ELF-1 (cell line): ENCODE measurements around the gene WDTC1.
"Not testable (repeated sequence)": the region's sequence is repeated elsewhere in the genome, so short reads cannot be mapped to it uniquely, and the experiment has no call there.

ENCODE experiments used
- DNase-seq: peaks from one replicate; pipeline ENCODE4 v3.0.0-alpha.2; 2016; ENCODE audit warnings: low read depth, low spot score

Gene WDTC1, protein sequence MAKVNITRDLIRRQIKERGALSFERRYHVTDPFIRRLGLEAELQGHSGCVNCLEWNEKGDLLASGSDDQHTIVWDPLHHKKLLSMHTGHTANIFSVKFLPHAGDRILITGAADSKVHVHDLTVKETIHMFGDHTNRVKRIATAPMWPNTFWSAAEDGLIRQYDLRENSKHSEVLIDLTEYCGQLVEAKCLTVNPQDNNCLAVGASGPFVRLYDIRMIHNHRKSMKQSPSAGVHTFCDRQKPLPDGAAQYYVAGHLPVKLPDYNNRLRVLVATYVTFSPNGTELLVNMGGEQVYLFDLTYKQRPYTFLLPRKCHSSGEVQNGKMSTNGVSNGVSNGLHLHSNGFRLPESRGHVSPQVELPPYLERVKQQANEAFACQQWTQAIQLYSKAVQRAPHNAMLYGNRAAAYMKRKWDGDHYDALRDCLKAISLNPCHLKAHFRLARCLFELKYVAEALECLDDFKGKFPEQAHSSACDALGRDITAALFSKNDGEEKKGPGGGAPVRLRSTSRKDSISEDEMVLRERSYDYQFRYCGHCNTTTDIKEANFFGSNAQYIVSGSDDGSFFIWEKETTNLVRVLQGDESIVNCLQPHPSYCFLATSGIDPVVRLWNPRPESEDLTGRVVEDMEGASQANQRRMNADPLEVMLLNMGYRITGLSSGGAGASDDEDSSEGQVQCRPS

DNA sequence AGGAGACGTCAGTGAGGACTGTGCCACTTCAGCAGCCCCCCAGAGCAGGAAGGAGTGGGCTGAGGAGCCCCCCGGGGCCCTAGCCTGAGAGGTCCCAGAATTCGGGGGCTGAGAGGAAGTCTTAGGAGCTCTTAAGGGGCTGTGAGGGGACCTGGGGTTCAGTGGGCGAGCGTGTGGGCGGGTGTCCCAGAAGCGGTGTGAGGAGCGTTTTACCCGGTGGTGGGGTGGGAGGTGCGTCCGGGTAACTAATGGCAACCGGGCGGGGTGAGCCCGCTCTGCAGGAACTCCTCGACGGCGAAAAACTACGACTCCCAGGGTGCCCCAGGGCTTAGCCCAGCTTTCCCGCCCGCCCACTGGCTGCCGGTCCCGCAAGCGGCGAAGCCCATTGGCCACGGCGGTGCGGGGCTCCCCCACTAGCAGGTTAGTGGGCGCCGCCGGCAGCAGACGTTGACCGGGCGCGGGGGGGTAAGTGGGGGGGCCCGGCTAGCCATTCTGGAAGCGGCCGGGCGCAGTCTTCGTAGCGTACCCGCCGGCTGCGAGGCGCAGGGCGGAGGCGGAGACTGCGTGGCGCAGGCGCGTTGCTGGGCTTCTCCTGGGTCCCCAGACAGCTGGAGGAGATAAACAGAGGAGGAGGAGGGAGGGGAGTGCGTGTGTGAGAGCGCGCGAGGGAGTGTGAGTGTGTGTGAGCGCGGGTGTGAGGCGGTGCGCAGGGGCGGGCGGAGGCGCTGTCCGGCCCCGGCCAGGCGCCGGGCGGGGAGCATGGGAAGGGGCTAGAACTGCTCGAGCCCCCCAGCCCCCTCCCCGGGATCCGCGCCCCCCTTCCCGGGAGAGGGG lies at the start of gene WDTC1:
TSS of gene WDTC1 (plus strand) at position 584 of the 834 bp plus-strand sequence. CDS start 26,423 bp downstream, outside the sequence.
- peak; percentile 97 for DNase-seq

DNA sequence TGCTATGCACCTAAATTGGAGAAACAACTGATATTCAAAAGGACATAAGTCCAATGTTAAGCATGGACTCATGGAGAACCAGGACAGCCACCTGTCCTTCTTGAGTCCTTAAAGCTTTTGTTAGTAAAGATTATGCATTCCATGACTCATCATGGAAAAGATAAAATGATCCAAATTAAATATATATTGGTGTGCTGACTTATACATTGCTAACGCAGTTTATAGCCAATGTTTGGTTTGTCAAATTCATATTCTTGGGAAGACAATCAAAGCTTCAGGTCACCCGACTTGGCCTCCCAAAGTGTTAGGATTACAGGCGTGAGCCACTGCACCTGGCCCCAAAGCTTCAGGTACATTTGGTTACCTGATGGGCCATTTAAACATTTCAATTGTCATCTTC lies 49.8 kb upstream of the WDTC1 start:
- DNase-seq, result not testable (repeated sequence)

DNA sequence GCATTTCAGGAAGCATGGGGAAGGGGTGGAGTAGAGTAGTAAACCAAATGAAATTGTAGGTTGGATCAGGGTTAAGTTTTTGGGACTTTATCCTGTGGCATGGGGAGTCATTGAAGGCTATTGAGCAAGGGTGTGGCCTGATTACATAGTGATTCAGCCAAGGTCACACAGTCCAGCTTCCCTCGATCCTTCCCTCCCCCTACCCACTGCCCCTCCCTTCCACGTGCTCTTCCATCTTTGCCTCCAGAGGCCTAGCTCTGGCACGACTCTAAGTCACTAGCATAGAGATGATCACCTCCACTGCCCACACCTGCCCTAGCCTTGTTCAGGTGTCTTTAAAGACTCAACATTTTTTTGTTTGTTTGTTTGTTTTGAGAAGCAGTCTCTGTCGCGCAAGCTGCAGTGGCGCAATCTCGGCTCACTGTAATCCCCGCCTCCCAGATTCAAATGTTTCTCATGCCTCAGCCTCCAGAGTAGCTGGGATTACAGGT lies 42.3 kb upstream of the WDTC1 start:
- no peak for DNase-seq

DNA sequence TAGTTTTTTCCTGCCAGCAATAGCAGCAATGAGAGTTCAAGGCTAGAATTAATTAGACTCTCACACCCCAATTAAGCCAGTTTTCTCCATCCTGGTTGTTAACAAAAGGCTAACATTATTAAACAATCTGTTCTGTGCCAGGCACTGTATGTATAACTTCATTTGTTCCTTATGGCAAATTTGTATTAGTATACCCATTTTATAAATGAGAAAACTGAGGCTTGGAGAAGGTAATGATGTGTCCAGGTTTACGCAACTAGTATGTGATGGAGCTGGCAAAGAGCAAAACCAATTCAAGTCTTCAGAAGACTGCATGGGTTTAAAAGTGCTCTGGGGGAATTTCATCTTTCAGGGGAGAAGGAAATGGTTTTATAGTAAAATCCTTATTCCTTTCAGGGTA lies 41.2 kb upstream of the WDTC1 start:
- no peak for DNase-seq

DNA sequence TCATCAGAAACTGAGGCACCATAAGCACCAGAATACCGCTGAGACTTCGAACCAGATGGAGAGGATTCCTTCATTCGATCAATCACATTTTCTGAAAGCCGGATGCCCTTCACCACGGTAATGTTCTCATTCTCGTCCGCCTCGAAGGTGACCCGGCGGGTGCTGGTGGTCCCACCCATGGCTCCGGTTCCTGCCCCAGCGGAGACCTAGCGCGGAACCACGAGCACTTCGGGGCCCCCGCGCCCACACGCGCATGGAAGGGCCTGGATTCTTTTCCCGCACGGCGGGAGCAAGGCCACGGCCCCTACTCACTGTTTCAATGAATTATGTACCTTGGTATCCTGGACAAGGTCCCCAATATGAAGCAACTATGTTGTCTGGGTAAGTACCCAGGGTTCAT lies 33.1 kb upstream of the WDTC1 start:
- DNase-seq, result no peak

DNA sequence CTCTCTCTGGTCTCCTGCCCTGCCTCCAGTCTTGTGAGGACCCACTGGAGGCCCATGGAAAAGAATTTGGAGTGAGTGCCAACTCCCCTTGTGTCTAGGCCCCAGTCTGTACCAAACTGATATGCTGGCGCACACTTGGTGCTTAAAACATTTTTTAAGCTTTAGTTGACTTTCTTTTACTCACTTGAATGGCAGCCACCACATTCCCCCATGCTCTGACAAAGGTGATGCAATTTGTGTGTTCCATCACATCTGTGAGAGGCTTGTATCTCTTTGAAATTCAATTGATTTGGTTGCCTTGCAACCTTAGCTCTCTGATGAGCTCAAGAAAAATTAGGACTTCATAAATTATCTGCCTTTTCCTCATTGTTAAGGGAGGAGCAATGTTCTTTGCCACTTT lies 30.5 kb upstream of the WDTC1 start:
- DNase-seq, result no peak

DNA sequence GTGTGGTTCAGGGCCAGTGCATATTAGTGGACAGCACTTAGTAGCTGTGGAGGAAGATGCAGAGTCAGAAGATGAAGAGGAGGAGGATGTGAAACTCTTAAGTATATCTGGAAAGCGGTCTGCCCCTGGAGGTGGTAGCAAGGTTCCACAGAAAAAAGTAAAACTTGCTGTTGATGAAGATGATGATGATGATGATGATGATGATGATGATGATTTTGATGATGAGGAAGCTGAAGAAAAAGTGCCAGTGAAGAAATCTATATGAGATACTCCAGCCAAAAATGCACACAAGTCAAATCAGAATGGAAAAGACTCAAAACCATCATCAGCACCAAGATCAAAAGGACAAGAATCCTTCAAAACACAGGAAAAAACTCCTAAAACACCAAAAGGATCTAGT lies 27.2 kb upstream of the WDTC1 start:
- not testable (repeated sequence) for DNase-seq

DNA sequence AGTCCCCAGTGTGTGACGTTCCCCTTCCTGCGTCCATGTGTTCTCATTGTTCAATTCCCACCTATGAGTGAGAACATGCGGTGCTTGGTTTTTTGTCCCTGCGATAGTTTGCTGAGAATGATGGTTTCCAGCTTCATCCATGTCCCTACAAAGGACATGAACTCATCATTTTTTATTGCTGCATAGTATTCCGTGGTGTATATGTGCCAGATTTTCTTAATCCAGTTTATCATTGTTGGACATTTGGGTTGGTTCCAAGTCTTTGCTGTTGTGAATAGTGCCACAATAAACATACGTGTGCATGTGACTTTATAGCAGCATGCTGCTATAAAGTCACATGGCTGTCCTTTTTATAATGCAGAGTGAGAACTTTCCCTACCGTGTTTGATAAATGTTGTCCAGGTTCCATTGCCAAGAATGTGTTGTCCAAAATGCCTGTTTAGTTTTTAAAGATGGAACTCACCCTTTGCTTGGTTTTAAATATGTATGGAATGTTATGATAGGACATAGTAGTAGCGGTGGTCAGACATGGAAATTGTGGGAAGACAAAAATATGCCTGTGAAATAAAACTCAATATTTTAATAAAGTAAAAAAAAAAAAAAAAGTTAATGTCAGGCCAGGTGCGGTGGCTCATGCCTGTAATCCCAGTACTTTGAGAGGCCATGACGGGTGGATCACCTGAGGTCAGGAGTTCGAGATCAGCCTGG lies 26.1 kb upstream of the WDTC1 start:
- not testable (repeated sequence) for DNase-seq

DNA sequence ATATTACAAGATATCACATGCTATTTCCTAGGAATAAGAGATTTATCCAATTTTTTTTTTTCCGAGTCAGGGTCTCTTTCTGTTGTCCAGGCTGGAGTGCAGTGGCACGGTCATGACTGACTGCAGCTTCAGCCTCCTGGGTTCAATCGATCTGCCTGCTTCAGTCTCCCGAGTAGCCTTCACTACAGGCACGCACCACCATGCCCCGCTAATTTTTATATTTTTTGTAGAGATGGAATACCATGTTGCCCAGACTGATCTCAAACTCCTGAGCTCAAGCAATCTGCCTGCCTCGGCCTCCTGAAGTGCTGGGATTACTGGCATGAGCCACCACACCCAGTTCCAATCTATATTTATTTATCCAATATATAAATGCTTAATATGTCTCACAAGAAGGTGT lies 18.0 kb upstream of the WDTC1 start:
- no peak for DNase-seq

DNA sequence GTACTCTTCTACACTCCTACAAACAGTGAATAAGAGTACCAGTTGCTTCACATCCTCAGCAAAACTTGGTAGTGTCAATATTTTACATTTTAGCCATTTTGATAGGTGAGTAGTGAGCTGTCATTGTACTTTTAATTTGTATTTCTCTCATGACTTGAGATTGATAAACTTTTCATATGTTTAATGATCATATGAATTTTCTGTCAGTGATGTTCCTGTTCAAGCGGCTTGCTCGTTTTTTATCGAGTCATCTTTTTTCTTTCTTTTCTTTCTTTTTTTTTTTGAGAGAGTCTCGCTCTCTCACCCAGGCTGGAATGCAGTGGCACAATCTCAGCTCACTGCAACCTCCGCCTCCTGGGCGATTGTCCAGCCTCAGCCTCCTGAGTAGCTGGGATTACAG lies 17.0 kb upstream of the WDTC1 start:
- no peak for DNase-seq

DNA sequence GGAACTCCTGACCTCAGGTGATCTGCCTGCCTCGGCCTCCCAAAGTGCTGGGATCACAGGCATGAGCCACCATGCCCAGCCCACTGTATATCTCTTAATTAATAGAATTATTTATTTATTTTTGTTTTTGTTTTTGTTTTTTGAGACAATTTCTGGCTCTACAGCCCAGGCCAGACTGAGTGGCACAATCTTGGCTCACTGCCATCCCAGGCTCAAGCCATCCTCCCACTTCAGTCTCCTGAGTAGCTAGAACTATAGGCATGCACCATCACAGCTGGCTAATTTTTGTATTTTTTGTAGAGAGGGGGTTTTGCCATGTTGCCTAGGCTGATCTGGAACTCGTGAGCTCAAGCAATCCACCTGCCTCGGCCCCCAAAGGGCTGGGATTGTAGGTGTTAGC lies 15.7 kb upstream of the WDTC1 start:
- DNase-seq, result no peak

DNA sequence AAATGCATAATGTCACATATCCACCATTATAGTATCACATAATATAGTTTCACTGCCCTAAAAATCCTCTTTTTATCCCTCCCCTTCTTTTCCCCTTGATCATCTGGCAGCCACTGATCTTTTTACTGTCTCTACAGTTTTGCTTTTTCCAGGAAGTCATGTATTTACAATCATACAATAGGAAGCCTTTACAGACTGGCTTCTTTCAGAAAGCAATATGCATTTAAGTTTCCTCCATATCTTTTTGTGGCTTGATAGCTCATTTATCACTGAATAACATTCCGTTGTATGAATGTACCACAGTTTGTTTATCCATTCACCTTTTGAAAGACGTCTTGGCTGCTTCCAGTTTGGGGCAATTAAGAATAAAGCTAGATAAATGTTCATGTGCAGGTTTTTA lies 14.3 kb upstream of the WDTC1 start:
- DNase-seq, result no peak

DNA sequence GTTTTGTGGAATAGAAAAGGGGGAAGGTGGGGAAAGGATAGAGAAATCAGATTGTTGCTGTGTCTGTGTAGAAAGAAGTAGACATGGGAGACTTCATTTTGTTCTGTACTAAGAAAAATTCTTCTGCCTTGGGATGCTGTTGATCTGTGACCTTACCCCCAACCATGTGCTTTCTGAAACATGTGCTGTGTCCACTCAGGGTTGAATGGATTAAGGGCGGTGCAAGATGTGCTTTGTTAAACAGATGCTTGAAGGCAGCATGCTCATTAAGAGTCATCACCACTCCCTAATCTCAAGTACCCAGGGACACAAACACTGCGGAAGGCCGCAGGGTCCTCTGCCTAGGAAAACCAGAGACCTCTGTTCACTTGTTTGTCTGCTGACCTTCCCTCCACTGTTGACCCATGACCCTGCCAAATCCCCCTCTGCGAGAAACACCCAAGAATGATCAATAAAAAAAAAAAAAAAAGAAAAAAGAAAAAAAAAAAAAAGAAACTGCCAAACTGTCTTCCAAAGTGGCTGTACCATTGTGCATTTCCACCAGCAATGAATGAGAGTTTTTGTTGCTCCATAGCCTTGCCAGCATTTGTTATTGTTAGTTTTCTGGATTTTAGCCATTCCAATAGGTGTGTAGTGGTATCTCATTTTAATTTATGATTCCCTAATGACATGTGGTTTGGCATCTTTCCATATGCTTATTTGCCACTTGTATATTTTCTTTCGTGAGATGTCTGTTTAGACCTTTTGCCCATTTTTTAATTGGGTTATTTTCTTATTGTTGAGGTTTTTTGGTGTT lies 13.5 kb upstream of the WDTC1 start:
- not testable (repeated sequence) for DNase-seq

DNA sequence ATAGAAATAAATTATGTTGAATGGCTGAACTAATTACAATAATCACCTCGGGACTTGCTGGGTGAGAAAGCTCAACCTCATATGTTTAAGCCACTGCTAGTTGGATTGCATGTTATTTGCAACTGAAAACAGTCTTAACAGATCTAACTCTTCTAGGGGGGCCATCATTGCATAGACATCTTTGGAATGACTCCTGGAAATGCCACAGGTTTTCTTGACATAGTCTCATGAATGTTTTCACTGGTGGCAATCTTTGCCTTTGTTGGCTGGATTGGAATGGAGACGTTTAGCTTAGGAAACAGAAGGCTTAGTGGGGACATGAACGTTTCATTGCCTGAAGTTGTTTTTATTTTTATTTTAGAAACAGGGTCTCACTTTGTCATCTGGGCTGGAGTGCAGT lies 8.8 kb upstream of the WDTC1 start:
- DNase-seq, result no peak

DNA sequence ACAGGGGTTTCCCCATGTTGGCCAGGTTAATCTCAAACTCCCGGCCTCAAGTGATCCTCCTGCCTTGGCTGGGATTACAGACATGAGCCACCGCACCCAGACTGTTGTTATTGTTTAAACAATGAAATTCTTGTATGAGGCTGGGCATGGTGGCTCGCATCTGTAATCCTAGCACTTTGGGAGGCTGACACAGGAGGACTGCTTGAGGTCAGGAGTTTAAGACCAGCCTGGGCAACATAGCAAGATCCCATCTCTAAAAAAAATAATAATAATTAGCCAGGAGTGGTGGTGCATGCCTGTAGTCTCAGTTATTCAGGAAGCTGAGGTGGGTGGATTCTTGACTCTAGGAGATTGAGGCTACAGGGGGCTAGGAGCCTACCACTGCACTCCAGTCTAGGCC lies 6.7 kb upstream of the WDTC1 start:
- no peak for DNase-seq

DNA sequence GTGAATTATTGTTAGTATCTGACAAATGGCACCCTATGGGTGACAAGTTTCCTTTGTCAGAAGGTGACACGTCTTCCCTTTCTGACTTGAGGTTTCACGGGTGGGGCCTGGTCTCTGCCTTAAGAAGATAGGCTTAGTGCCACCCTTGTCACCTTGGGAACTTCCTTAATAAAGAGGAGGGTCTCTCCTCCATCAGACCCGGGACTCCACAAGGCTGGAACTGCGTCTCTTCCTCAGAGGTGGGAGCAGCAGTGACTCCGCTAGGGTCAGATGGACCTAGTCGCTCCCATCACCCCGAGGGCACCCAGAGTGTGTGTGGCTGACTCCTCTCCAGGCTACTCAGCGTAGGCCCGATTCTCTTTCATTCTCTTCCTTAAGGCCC lies 774 bp upstream of the WDTC1 start:
- DNase-seq, result no peak

DNA sequence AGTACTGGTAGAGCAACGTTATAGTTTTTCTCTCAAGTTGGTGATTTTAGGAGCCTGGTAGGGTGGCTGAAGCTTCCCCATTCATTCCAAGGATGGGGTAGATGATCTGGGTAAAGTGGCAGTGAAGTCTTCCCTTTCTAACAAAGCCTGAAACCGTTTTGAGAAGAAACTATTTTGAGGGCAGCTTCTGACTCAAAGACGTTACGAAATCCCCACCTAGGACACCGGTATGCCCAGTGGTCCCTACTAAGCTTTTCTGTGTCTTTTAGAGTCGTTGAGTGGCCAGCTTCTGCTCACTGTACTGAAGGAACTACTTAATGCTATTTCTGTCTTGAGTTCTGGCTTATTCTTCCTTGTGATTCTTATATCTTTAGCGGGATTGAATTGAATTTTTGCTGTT lies 1.4 kb downstream of the WDTC1 start:
- DNase-seq, result peak; percentile 2

DNA sequence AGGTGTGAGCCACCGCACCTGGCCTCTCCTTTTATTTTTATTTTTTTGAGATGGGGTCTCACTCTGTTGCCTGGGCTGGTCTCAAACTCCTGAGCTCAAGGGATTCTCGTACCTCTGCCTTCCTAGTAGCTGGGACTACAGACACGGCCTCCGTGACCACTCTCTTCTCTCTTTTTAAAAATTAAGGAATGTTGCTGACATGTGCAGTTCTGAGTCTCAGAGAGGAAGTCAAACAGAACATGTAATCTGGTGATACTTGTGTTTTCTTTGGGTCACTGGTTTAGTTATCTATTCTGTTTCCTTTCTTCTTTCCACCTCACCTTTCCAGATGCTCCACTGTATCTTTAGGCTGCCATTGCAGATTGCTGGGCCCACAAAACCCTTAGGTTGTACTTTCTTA lies 2.7 kb downstream of the WDTC1 start:
- no peak for DNase-seq

DNA sequence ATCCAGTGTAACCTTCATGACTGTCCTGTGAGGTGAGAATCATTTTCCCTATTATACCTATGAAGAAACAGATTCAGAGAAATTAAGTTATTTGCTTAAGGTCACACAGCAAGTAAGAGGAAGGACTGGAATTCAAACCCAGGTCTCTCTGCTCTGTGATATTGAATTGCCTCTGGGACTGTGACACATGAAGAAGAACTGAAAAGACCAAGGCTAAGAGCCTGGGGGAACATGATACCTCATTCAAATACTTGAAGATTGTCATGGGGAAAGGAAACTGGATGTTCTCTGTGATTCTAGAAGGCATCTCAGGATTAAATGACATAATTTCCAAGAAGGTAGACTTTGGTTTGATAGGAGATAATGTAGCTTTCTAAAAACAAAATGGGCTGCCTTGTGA lies 3.6 kb downstream of the WDTC1 start:
- DNase-seq, result no peak

DNA sequence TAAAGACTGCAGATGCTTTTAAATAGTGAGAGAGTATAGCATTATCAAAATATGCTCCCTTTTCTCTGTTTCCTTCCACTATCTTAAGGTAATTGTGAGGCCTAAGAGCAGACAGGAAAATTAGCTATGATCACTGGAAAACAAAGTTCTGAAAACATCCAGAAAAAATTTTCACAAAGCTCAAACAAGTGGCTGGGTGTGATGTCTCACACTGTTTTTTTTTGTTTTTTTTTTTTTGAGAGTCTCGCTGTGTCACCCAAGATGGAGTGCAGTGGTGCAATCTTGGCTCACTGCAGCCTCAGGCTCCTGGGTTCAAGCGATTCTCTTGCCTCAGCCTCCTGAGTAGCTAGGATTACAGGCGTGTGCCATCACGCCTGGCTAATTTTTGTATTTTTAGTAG lies 7.2 kb downstream of the WDTC1 start:
- no peak for DNase-seq

DNA sequence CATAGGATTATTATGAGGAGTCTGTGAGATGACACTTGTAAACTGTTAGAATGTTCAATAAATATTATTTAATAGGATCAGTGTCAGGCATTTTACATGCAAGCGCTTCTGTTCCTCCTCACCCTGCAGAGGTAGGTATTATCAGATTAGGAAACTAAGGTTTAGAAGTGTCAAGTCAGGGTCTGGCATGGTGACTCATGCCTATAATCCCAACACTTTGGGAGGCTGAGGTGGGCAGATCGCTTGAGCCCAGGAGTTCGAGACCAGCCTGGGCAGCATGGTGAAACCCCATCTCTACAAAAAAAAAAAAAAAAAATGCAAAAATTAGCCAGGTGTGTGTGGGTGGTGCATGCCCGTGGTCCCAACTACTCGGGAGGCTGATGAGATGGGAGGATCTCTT lies 9.2 kb downstream of the WDTC1 start:
- DNase-seq, result not testable (repeated sequence)
